Measurements from ENCODE around the gene TOPAZ1.

TOPAZ1 gene

GRCh38 chr3:44324584-44324983 is 82.9 kb downstream of the TOPAZ1 start:
- TF ChIP-seq CTCF (conservative IDR thresholded peaks at IDR 0.05; ENCODE audit: low read length) = no peak

DNA sequence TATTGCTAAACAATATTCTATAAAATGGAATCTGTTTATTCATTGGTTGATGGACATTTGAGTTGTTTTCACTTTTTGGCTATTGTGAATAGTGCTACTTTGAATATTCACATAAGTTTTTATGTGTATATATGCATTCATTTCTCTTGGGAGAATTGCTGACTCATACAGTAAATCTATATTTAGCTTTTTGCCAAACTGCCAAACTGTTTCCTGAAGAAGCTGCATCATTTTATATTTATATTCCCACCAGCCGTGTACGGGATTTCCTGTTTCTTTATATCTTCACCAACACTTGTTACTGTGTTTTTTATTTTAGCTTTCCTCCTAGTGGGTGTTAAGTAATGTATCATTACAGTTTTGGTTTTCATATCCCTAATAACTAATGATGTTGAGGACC is 84.3 kb downstream of the TOPAZ1 start:
- TF ChIP-seq CTCF (conservative IDR thresholded peaks at IDR 0.05; ENCODE audit: low read length) = no peak
- DNase-seq (ENCODE audit: low read depth) = no peak
- no peak overlapping the region for H3K4me3 ChIP-seq (ENCODE audit: low read length)

More at GRCh38 chr3:44324584-44324983, 82.9 kb downstream of the TOPAZ1 start:
- H3K4me3 ChIP-seq (ENCODE audit: low read length) = no peak overlapping the region
- no peak for DNase-seq (ENCODE audit: low read depth)

DNA sequence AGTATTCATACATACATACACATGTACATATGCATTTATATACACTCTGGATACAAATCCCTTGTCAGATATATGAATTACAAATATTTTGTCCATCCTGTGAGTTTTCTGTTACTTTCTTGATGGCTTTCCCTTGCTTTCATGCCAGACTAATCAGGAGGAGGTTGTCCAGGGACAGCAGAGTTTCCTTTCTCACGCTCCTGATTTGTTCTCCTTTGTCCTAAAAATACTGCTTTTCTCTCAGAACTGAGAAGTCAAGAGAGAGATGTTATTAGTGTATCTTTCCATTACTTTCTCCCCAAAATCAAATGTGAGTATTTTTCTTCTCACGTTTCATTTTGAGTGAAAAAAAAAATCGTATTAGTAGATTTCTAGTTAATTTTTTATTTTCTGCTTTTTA is 84.8 kb downstream of the TOPAZ1 start:
- no peak overlapping the region for H3K4me3 ChIP-seq (ENCODE audit: low read length)
- TF ChIP-seq CTCF (conservative IDR thresholded peaks at IDR 0.05; ENCODE audit: low read length) = no peak
- DNase-seq (ENCODE audit: low read depth) = no peak

- DNase-seq (ENCODE audit: low read depth) = no peak
- no peak overlapping the region for H3K4me3 ChIP-seq (ENCODE audit: low read length)
- no peak for TF ChIP-seq CTCF (conservative IDR thresholded peaks at IDR 0.05; ENCODE audit: low read length)
Measured at GRCh38 chr3:44329946-44330345, 88.3 kb downstream of the TOPAZ1 start.

- no peak overlapping the region for H3K4me3 ChIP-seq (ENCODE audit: low read length)
- no peak for TF ChIP-seq CTCF (conservative IDR thresholded peaks at IDR 0.05; ENCODE audit: low read length)
Measured at GRCh38 chr3:44330444-44330843, 88.8 kb downstream of the TOPAZ1 start.

DNA sequence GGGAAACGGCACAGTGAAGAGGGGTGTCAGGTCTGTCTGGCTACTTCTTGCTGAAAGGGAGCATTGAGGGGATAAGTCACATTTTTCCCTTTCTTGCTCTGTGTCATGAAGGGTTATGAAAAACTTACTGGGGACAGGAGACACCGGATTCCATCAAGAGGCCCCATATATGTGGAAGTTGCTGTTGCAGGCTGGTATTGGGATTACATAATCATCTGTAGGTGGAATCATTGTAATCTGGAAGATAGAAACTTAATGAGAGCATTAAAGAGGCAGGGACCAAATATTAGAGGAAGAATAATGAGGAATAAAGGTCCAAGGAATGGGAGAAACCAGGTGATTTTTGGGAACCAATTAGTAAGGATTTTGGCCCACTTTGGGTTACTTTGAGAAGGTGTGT is 92.6 kb downstream of the TOPAZ1 start:
- no peak for TF ChIP-seq CTCF (conservative IDR thresholded peaks at IDR 0.05; ENCODE audit: low read length)
- no peak for DNase-seq (ENCODE audit: low read depth)
- no peak overlapping the region for H3K4me3 ChIP-seq (ENCODE audit: low read length)

More at GRCh38 chr3:44330444-44330843, 88.8 kb downstream of the TOPAZ1 start:
- DNase-seq (ENCODE audit: low read depth) = no peak

- peak overlapping the region; percentile 93 for H3K4me3 ChIP-seq (ENCODE audit: low read length)
- TF ChIP-seq CTCF (conservative IDR thresholded peaks at IDR 0.05; ENCODE audit: low read length) = peak; percentile 28; the same call in 1 of the 2 replicates
- peak; percentile 5 for DNase-seq (ENCODE audit: low read depth)
Measured at GRCh38 chr3:44337248-44337785, 95.6 kb downstream of the TOPAZ1 start.
